ENCODE results near the gene CNTNAP5. TPM values are rescaled to one million over a fixed set of nuclear protein-coding genes. Genes with fewer than 3 reads are reported as not detected.

The CNTNAP5 gene
- total and polyA plus RNA-seq, 2 donors (not counting 3 experiments of a cell fraction or from before 2014, with no cell fraction given): not detected

DNA sequence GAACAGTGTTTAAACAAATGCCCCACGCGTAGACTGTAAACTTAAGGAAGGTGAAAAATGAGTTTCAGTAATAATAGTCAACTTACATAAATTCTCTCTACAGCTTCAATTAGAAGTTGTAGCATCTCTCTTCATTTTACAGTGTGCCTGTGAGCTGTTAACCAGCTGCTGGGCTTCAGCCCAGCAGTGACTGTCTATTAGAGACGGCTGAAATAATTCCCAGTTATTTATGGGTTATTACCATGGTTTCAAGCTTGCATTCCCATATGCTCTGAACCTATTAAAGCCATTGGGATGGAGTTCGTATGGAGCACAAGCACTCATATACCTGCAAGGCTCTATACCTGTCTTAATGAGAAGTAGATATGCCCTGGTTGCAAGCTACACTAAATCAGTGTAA lies 501.1 kb downstream of the CNTNAP5 start:
- Histone ChIP-seq H3K36me3 (ENCODE audit: control insufficient read depth in 2 of 2, extremely low read depth in 1 of 2, insufficient read depth in 2 of 2, low read length in 2 of 2) (no peaks in the 10 kb centered on the region), H4K20me1 (replicated peaks; ENCODE audit: control insufficient read depth, extremely low read depth, insufficient read depth, low read length) (no peaks in the 10 kb centered on the region), H3K27ac (ENCODE audit: insufficient read depth, low read depth, low read length) (no peak overlapping the region), H3K9ac (replicated peaks; ENCODE audit: extremely low read depth, insufficient read depth, low read length) (no peak overlapping the region), H3K4me1 (ENCODE audit: control insufficient read depth, extremely low read depth, insufficient read depth, low read length) (no peaks in the 10 kb centered on the region), H3K4me3 (replicated peaks in 1 of 3; ENCODE audit: insufficient read depth in 1 of 3, low read depth in 1 of 3, low read length in 3 of 3) (no peak overlapping the region), H3K27me3 (ENCODE audit: control insufficient read depth in 2 of 2, insufficient read depth in 2 of 2, low read length in 2 of 2) (no peaks in the 10 kb centered on the region), H2AFZ (ENCODE audit: low read depth, low read length) (no peak overlapping the region), H3K9me1 (replicated peaks; ENCODE audit: control insufficient read depth, extremely low read depth, insufficient read depth, low read length) (no peaks in the 10 kb centered on the region), H3K4me2 (ENCODE audit: insufficient read depth, low read length) (no peak overlapping the region), H3K9me3 (replicated peaks; ENCODE audit: control insufficient read depth, insufficient read depth, low read length) (peaks cover 9% of the 10 kb centered on the region), H3K79me2 (ENCODE audit: control insufficient read depth, insufficient read depth, low read length) (no peaks in the 10 kb centered on the region)
- intact Hi-C loops (cut with micrococcal nuclease): no loop called here
- dilution Hi-C loops (cut with MboI; ENCODE audit: extremely low pct_ligation_motif_present, low sequenced_read_pairs): no loop called here
- no peak for DNase-seq (ENCODE audit: low read depth, low spot score)
- ChIA-PET POLR2A (no interaction called here), CTCF (no interaction called here)
- FAIRE-seq: no peak
- TF ChIP-seq POLR2AphosphoS5 (IDR thresholded peaks at IDR 0.05; ENCODE audit: insufficient read depth, low read depth, low read length) (no peak), JUN (IDR thresholded peaks at IDR 0.05; ENCODE audit: borderline replicate concordance, insufficient read depth, insufficient read length, low read depth) (no peak), MYC (IDR thresholded peaks at IDR 0.05; ENCODE audit: low read depth, low read length) (no peak), FOS (IDR thresholded peaks at IDR 0.05; ENCODE audit: borderline replicate concordance, insufficient read depth, low read length) (no peak), EZH2 (IDR thresholded peaks at IDR 0.05; ENCODE audit: borderline replicate concordance, low read depth, low read length, severe bottlenecking) (no peak), GATA2 (IDR thresholded peaks at IDR 0.05; ENCODE audit: insufficient read depth, insufficient read length, low read depth, low read length) (no peak), POLR2A (IDR thresholded peaks at IDR 0.05; ENCODE audit: low read depth, low read length) (no peak)
- TF ChIP-seq, protein P1, sequence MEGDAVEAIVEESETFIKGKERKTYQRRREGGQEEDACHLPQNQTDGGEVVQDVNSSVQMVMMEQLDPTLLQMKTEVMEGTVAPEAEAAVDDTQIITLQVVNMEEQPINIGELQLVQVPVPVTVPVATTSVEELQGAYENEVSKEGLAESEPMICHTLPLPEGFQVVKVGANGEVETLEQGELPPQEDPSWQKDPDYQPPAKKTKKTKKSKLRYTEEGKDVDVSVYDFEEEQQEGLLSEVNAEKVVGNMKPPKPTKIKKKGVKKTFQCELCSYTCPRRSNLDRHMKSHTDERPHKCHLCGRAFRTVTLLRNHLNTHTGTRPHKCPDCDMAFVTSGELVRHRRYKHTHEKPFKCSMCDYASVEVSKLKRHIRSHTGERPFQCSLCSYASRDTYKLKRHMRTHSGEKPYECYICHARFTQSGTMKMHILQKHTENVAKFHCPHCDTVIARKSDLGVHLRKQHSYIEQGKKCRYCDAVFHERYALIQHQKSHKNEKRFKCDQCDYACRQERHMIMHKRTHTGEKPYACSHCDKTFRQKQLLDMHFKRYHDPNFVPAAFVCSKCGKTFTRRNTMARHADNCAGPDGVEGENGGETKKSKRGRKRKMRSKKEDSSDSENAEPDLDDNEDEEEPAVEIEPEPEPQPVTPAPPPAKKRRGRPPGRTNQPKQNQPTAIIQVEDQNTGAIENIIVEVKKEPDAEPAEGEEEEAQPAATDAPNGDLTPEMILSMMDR (IDR thresholded peaks at IDR 0.05; ENCODE audit: extremely low read depth in 1 of 2, insufficient read depth in 1 of 2, low read depth in 1 of 2, low read length in 2 of 2): no peak
- TF ChIP-seq, protein P2, sequence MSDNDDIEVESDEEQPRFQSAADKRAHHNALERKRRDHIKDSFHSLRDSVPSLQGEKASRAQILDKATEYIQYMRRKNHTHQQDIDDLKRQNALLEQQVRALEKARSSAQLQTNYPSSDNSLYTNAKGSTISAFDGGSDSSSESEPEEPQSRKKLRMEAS (IDR thresholded peaks at IDR 0.05; ENCODE audit: insufficient read depth, insufficient read length): no peak
- BruUV-seq (replicated peaks): no TSS peak

Measured in endothelial cell of umbilical vein (primary cell).